Keratinocyte (primary cell): ENCODE data around the gene LIPT1. TPM values are rescaled to one million over a fixed set of nuclear protein-coding genes. Genes with fewer than 3 reads are reported as not detected.

ENCODE experiments used
- DNase-seq: peaks from one replicate; pipeline ENCODE4 v3.0.0-alpha.2; 2011; ENCODE audit warnings: low read depth, missing footprints, low spot score
- FAIRE-seq: peaks from 2 replicates; lab custom pipeline; 2011; peaks lifted over from hg19 to GRCh38; lab: Jason Lieb, UNC
- H2AFZ ChIP-seq: 2 replicates; pipeline ENCODE4 v1.6.0; 2012; ENCODE audit warnings: low read length, control low read depth, inconsistent platforms; ENCODE audit not compliant: control insufficient read depth
- H3K27ac ChIP-seq: 2 replicates; pipeline ENCODE4 v1.5.1; 2011; ENCODE audit warnings: low read length; ENCODE audit not compliant: control insufficient read depth, insufficient read depth
- H3K27me3 ChIP-seq: 3 replicates; pipeline ENCODE4 v1.6.0; 2011; ENCODE audit warnings: low read length; ENCODE audit not compliant: control insufficient read depth, insufficient read depth; ENCODE audit errors: extremely low read depth
- H3K36me3 ChIP-seq, 2 experiments: 2 replicates in 1 of 2; 3 replicates in 1 of 2; pipeline ENCODE4 v1.5.1; 2011; ENCODE audit warnings: low read length in 2 of 2, mild to moderate bottlenecking in 1 of 2; ENCODE audit not compliant: control insufficient read depth in 2 of 2, insufficient read depth in 2 of 2; ENCODE audit errors: extremely low read depth in 1 of 2
- H3K4me1 ChIP-seq: 3 replicates; pipeline ENCODE4 v1.5.1; 2011; ENCODE audit warnings: low read length; ENCODE audit not compliant: control insufficient read depth, insufficient read depth; ENCODE audit errors: extremely low read depth
- H3K4me2 ChIP-seq: 3 replicates; pipeline ENCODE4 v1.6.0; 2011; ENCODE audit warnings: low read depth, low read length; ENCODE audit not compliant: control insufficient read depth, insufficient read depth; ENCODE audit errors: extremely low read depth
- H3K4me3 ChIP-seq, 3 experiments: fragments of 200-600 bp in 1 of 3; sonication (generic) in 1 of 3; 2 replicates in 2 of 3; 3 replicates in 1 of 3; pipeline ENCODE4 v1.5.1; 2011 to 2016; ENCODE audit warnings: low read length in 3 of 3, mild to moderate bottlenecking in 3 of 3, control low read depth in 2 of 3, inconsistent platforms in 1 of 3, low read depth in 1 of 3, mixed read lengths in 1 of 3, mixed run types in 1 of 3, moderate library complexity in 1 of 3; ENCODE audit not compliant: control insufficient read depth in 2 of 3, insufficient read depth in 2 of 3; ENCODE audit errors: extremely low read depth in 1 of 3
- H3K79me2 ChIP-seq: 2 replicates; pipeline ENCODE4 v1.6.0; 2012; ENCODE audit warnings: low read length; ENCODE audit not compliant: control insufficient read depth, insufficient read depth
- H3K9ac ChIP-seq: 3 replicates; pipeline ENCODE4 v1.6.0; 2011; ENCODE audit warnings: low read length; ENCODE audit not compliant: control insufficient read depth, insufficient read depth; ENCODE audit errors: extremely low read depth
- H3K9me1 ChIP-seq: 3 replicates; pipeline ENCODE4 v1.6.0; 2011; ENCODE audit warnings: low read length; ENCODE audit not compliant: control insufficient read depth, insufficient read depth; ENCODE audit errors: extremely low read depth
- H3K9me3 ChIP-seq: 2 replicates; pipeline ENCODE4 v1.5.1; 2012; ENCODE audit warnings: low read depth, low read length; ENCODE audit not compliant: control insufficient read depth
- H4K20me1 ChIP-seq: 3 replicates; pipeline ENCODE4 v1.6.0; 2011; ENCODE audit warnings: low read length; ENCODE audit not compliant: control insufficient read depth, insufficient read depth; ENCODE audit errors: extremely low read depth
- EZH2 ChIP-seq: IDR thresholded peaks from one replicate; pipeline ENCODE4 v1.6.1; 2012; ENCODE audit warnings: inconsistent platforms, mild to moderate bottlenecking, low read length, moderate library complexity
- dilution Hi-C: fragments of 300-500 bp; cut with MboI; formaldehyde crosslinking; loops from one replicate; pipeline ENCODE4 v1.7.0; 2020; ENCODE audit warnings: low sequenced_read_pairs; ENCODE audit not compliant: extremely low pct_ligation_motif_present
- polyA plus RNA-seq, 5 experiments: library from polyadenylated mRNA; depleted of rRNA in 3 of 5; stranded (reverse) in 3 of 5; stranded (forward) in 1 of 5; unstranded in 1 of 5; fragments of >200 nt; gene quantifications; 1 replicate in 1 of 5; 2 replicates in 3 of 5; 3 replicates in 1 of 5; pipeline versions ENCODE4 v1.2.1 to v1.2.3, GENCODE V29; 2011 to 2012; ENCODE audit warnings: missing spikeins in 2 of 5, low read depth in 1 of 5, low replicate concordance in 1 of 5
- TF ChIP-seq, protein P1 (sequence below), 3 experiments: IDR thresholded peaks in 1 of 3; conservative IDR thresholded peaks in 1 of 3; optimal IDR thresholded peaks in 1 of 3; 2 replicates in 2 of 3; 3 replicates in 1 of 3; pipeline versions ENCODE3 to v1.5.1; 2011; ENCODE audit warnings: low read length in 3 of 3, mild to moderate bottlenecking in 3 of 3, moderate library complexity in 2 of 3, control low read depth in 1 of 3, inconsistent platforms in 1 of 3; ENCODE audit not compliant: insufficient read depth in 2 of 3; ENCODE audit errors: extremely low read depth in 1 of 3

Gene LIPT1
- polyA plus RNA-seq, 1 donor (not counting 4 experiments of a cell fraction or from before 2014, with no cell fraction given) = 4.9 TPM

DNA sequence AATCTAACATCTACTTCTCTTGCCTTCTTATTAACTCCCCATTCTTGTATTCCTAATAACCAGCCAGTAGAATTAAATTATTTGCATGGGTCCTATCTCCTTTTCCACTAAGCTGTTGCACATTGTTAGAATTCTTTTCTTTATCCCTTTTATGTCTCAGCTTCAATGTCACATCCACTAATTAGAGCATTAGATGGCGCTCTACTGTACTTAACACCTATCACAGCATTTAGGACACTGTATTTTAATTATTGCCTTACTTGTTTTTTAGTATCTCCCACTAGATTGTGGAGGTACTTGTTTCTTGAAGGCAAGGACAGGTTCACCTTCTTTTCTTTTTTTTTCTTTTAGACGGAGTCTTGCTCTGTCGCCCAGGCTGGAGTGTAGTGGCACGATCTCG lies 3.8 kb downstream of the LIPT1 start:
- Histone ChIP-seq H3K4me3 (no peak overlapping the region), H3K79me2 (no peaks in the 10 kb centered on the region), H3K27ac (no peak overlapping the region), H3K27me3 (no peaks in the 10 kb centered on the region), H3K4me1 (peaks cover 11% of the 10 kb centered on the region), H3K36me3 (no peaks in the 10 kb centered on the region), H3K9me3 (no peaks in the 10 kb centered on the region), H4K20me1 (no peaks in the 10 kb centered on the region), H3K9ac (no peak overlapping the region), H3K4me2 (no peak overlapping the region), H3K9me1 (no peaks in the 10 kb centered on the region), H2AFZ (no peak overlapping the region)
- FAIRE-seq (no peak), DNase-seq (no peak)
- dilution Hi-C loops = no loop called here
- no peak for TF ChIP-seq EZH2

DNA sequence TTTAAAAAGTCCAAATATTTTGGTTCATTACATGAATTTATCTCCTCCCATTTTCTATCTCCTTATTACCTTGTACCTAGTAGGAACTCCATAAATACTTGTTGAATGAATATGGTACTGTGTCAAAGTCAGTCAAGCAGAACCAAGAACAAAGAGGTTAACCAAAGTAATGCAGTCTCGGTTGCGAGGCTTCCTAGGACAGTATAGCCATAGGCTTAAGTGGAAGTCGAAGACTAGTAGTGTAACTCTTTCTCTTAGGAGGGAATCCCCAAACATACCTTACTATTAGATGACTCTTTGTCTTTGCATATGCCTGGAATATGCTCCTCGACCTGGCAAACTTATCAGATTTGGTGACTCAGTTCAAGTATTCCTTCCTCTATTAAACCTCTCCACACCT lies 4.8 kb downstream of the LIPT1 start:
- no peak overlapping the region for H3K4me3 ChIP-seq
- H3K36me3 ChIP-seq = no peaks in the 10 kb centered on the region
- H3K9me1 ChIP-seq = no peaks in the 10 kb centered on the region
- dilution Hi-C loops = no loop called here
- FAIRE-seq (no peak), DNase-seq (no peak)
- no peak for TF ChIP-seq EZH2
- TF ChIP-seq, protein P1, sequence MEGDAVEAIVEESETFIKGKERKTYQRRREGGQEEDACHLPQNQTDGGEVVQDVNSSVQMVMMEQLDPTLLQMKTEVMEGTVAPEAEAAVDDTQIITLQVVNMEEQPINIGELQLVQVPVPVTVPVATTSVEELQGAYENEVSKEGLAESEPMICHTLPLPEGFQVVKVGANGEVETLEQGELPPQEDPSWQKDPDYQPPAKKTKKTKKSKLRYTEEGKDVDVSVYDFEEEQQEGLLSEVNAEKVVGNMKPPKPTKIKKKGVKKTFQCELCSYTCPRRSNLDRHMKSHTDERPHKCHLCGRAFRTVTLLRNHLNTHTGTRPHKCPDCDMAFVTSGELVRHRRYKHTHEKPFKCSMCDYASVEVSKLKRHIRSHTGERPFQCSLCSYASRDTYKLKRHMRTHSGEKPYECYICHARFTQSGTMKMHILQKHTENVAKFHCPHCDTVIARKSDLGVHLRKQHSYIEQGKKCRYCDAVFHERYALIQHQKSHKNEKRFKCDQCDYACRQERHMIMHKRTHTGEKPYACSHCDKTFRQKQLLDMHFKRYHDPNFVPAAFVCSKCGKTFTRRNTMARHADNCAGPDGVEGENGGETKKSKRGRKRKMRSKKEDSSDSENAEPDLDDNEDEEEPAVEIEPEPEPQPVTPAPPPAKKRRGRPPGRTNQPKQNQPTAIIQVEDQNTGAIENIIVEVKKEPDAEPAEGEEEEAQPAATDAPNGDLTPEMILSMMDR (optimal IDR thresholded peaks at IDR 0.05 in 1 of 3, IDR thresholded peaks at IDR 0.05 in 1 of 3, conservative IDR thresholded peaks at IDR 0.05 in 1 of 3; ENCODE audit: extremely low read depth in 1 of 3, insufficient read depth in 2 of 3, low read length in 3 of 3) = no peak
- no peaks in the 10 kb centered on the region for H3K79me2 ChIP-seq
- H3K4me1 ChIP-seq = peaks cover 5% of the 10 kb centered on the region
- H4K20me1 ChIP-seq = no peaks in the 10 kb centered on the region
- no peak overlapping the region for H2AFZ ChIP-seq
- H3K4me2 ChIP-seq = no peak overlapping the region
- H3K27me3 ChIP-seq = no peaks in the 10 kb centered on the region
- H3K9ac ChIP-seq = no peak overlapping the region
- H3K9me3 ChIP-seq = no peaks in the 10 kb centered on the region
- no peak overlapping the region for H3K27ac ChIP-seq

DNA sequence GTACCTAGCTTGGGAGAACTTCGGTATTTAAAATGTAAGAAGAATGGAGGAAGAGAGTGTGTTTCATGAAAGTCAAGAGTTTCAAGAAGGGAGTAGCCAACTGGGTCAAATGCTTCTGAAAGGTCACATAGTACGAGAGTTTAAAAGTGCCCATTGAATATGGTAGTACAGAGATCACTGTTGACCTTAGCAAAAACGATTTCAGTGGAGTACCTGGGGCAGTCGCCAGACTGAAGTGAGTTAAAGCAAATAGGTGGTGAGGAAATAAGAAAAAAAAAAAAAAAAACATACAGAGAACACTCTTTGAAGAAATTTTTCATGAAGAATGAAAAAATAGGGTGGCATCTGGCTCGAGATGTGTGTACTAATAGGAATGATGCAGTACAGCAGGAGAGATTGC lies 11.5 kb downstream of the LIPT1 start:
- TF ChIP-seq, protein P1 (optimal IDR thresholded peaks at IDR 0.05 in 1 of 3, IDR thresholded peaks at IDR 0.05 in 1 of 3, conservative IDR thresholded peaks at IDR 0.05 in 1 of 3; ENCODE audit: extremely low read depth in 1 of 3, insufficient read depth in 2 of 3, low read length in 3 of 3) = no peak
- Histone ChIP-seq H3K9me1 (no peaks in the 10 kb centered on the region), H3K4me2 (no peak overlapping the region), H3K4me1 (no peaks in the 10 kb centered on the region), H3K27ac (no peak overlapping the region), H2AFZ (no peak overlapping the region), H3K36me3 (peaks cover 6 to 7% of the 10 kb centered on the region in 2 experiments), H3K9ac (no peak overlapping the region), H3K9me3 (no peaks in the 10 kb centered on the region), H3K27me3 (no peaks in the 10 kb centered on the region), H4K20me1 (no peaks in the 10 kb centered on the region), H3K4me3 (no peak overlapping the region), H3K79me2 (no peaks in the 10 kb centered on the region)
- FAIRE-seq = no peak
- dilution Hi-C loops = no loop called here
- DNase-seq = no peak
